Measurements from ENCODE around the gene VPS13C.

VPS13C gene

GRCh38 chr15:62060113-62060895, at the start of gene VPS13C:
VPS13C (minus strand) TSS chr15:62060447; CDS start chr15:62060374, 73 bp downstream.
- Histone ChIP-seq H3K4me3 (ENCODE audit: low read depth, low read length) (peak within 1 kb of the TSS; percentile 86), H3K9me3 (ENCODE audit: control insufficient read depth, insufficient read depth, low read depth, low read length) (no peaks in the 10 kb centered on the region), H3K27me3 (ENCODE audit: control insufficient read depth, insufficient read depth, low read length) (peaks cover 56% of the 10 kb centered on the region), H3K36me3 (ENCODE audit: control insufficient read depth, insufficient read depth, low read length) (no peaks in the 10 kb centered on the region), H3K4me1 (ENCODE audit: control insufficient read depth, insufficient read depth, low read length) (peaks cover 11% of the 10 kb centered on the region), H3K9ac (ENCODE audit: low read length) (peak within 1 kb of the TSS; percentile 66), H3K27ac (ENCODE audit: low read depth, low read length) (no peak within 1 kb of the TSS)

GRCh38 chr15:62109437-62109836, 49.2 kb upstream of the VPS13C start:
- Histone ChIP-seq H3K9ac (ENCODE audit: low read length) (no peak overlapping the region), H3K9me3 (ENCODE audit: control insufficient read depth, insufficient read depth, low read depth, low read length) (no peaks in the 10 kb centered on the region), H3K4me3 (ENCODE audit: low read depth, low read length) (no peak overlapping the region), H3K4me1 (ENCODE audit: control insufficient read depth, insufficient read depth, low read length) (no peaks in the 10 kb centered on the region), H3K36me3 (ENCODE audit: control insufficient read depth, insufficient read depth, low read length) (no peaks in the 10 kb centered on the region), H3K27ac (ENCODE audit: low read depth, low read length) (no peak overlapping the region), H3K27me3 (ENCODE audit: control insufficient read depth, insufficient read depth, low read length) (no peaks in the 10 kb centered on the region)

- H3K4me3 ChIP-seq (ENCODE audit: low read depth, low read length), result no peak overlapping the region
- H3K9ac ChIP-seq (ENCODE audit: low read length), result no peak overlapping the region
- no peak overlapping the region for H3K27ac ChIP-seq (ENCODE audit: low read depth, low read length)
- no peaks in the 10 kb centered on the region for H3K9me3 ChIP-seq (ENCODE audit: control insufficient read depth, insufficient read depth, low read depth, low read length)
- H3K36me3 ChIP-seq (ENCODE audit: control insufficient read depth, insufficient read depth, low read length), result no peaks in the 10 kb centered on the region
- H3K27me3 ChIP-seq (ENCODE audit: control insufficient read depth, insufficient read depth, low read length), result no peaks in the 10 kb centered on the region
- H3K4me1 ChIP-seq (ENCODE audit: control insufficient read depth, insufficient read depth, low read length), result no peaks in the 10 kb centered on the region
Observed at GRCh38 chr15:62108411-62108810, 48.2 kb upstream of the VPS13C start.

- Histone ChIP-seq H3K27me3 (ENCODE audit: control insufficient read depth, insufficient read depth, low read length) (no peaks in the 10 kb centered on the region), H3K27ac (ENCODE audit: low read depth, low read length) (no peak overlapping the region), H3K4me3 (ENCODE audit: low read depth, low read length) (no peak overlapping the region)
Observed at GRCh38 chr15:62107571-62108121, 47.4 kb upstream of the VPS13C start.

GRCh38 chr15:62106096-62106495, 45.8 kb upstream of the VPS13C start:
- Histone ChIP-seq H3K27ac (ENCODE audit: low read depth, low read length) (no peak overlapping the region), H3K27me3 (ENCODE audit: control insufficient read depth, insufficient read depth, low read length) (no peaks in the 10 kb centered on the region), H3K4me1 (ENCODE audit: control insufficient read depth, insufficient read depth, low read length) (no peaks in the 10 kb centered on the region), H3K9ac (ENCODE audit: low read length) (no peak overlapping the region), H3K4me3 (ENCODE audit: low read depth, low read length) (no peak overlapping the region), H3K9me3 (ENCODE audit: control insufficient read depth, insufficient read depth, low read depth, low read length) (no peaks in the 10 kb centered on the region), H3K36me3 (ENCODE audit: control insufficient read depth, insufficient read depth, low read length) (no peaks in the 10 kb centered on the region)

More at GRCh38 chr15:62107571-62108121, 47.4 kb upstream of the VPS13C start:
- Histone ChIP-seq H3K36me3 (ENCODE audit: control insufficient read depth, insufficient read depth, low read length) (no peaks in the 10 kb centered on the region), H3K9ac (ENCODE audit: low read length) (no peak overlapping the region), H3K4me1 (ENCODE audit: control insufficient read depth, insufficient read depth, low read length) (no peaks in the 10 kb centered on the region), H3K9me3 (ENCODE audit: control insufficient read depth, insufficient read depth, low read depth, low read length) (no peaks in the 10 kb centered on the region)

GRCh38 chr15:62105266-62105665, 45.0 kb upstream of the VPS13C start:
- no peak overlapping the region for H3K9ac ChIP-seq (ENCODE audit: low read length)
- H3K4me3 ChIP-seq (ENCODE audit: low read depth, low read length), result no peak overlapping the region
- H3K36me3 ChIP-seq (ENCODE audit: control insufficient read depth, insufficient read depth, low read length), result no peaks in the 10 kb centered on the region
- no peaks in the 10 kb centered on the region for H3K4me1 ChIP-seq (ENCODE audit: control insufficient read depth, insufficient read depth, low read length)
- H3K27me3 ChIP-seq (ENCODE audit: control insufficient read depth, insufficient read depth, low read length), result no peaks in the 10 kb centered on the region
- no peak overlapping the region for H3K27ac ChIP-seq (ENCODE audit: low read depth, low read length)
- no peaks in the 10 kb centered on the region for H3K9me3 ChIP-seq (ENCODE audit: control insufficient read depth, insufficient read depth, low read depth, low read length)

GRCh38 chr15:62104846-62105245, 44.6 kb upstream of the VPS13C start:
- Histone ChIP-seq H3K27me3 (ENCODE audit: control insufficient read depth, insufficient read depth, low read length) (no peaks in the 10 kb centered on the region), H3K36me3 (ENCODE audit: control insufficient read depth, insufficient read depth, low read length) (no peaks in the 10 kb centered on the region), H3K4me3 (ENCODE audit: low read depth, low read length) (no peak overlapping the region), H3K9ac (ENCODE audit: low read length) (no peak overlapping the region), H3K27ac (ENCODE audit: low read depth, low read length) (no peak overlapping the region), H3K4me1 (ENCODE audit: control insufficient read depth, insufficient read depth, low read length) (no peaks in the 10 kb centered on the region), H3K9me3 (ENCODE audit: control insufficient read depth, insufficient read depth, low read depth, low read length) (no peaks in the 10 kb centered on the region)

GRCh38 chr15:62104401-62104800, 44.2 kb upstream of the VPS13C start:
- no peaks in the 10 kb centered on the region for H3K4me1 ChIP-seq (ENCODE audit: control insufficient read depth, insufficient read depth, low read length)
- H3K9me3 ChIP-seq (ENCODE audit: control insufficient read depth, insufficient read depth, low read depth, low read length), result no peaks in the 10 kb centered on the region
- no peaks in the 10 kb centered on the region for H3K36me3 ChIP-seq (ENCODE audit: control insufficient read depth, insufficient read depth, low read length)
- no peak overlapping the region for H3K27ac ChIP-seq (ENCODE audit: low read depth, low read length)
- no peak overlapping the region for H3K9ac ChIP-seq (ENCODE audit: low read length)
- H3K4me3 ChIP-seq (ENCODE audit: low read depth, low read length), result no peak overlapping the region
- no peaks in the 10 kb centered on the region for H3K27me3 ChIP-seq (ENCODE audit: control insufficient read depth, insufficient read depth, low read length)

- Histone ChIP-seq H3K36me3 (ENCODE audit: control insufficient read depth, insufficient read depth, low read length) (no peaks in the 10 kb centered on the region), H3K4me1 (ENCODE audit: control insufficient read depth, insufficient read depth, low read length) (no peaks in the 10 kb centered on the region), H3K9ac (ENCODE audit: low read length) (no peak overlapping the region), H3K27ac (ENCODE audit: low read depth, low read length) (no peak overlapping the region), H3K9me3 (ENCODE audit: control insufficient read depth, insufficient read depth, low read depth, low read length) (no peaks in the 10 kb centered on the region), H3K4me3 (ENCODE audit: low read depth, low read length) (no peak overlapping the region), H3K27me3 (ENCODE audit: control insufficient read depth, insufficient read depth, low read length) (no peaks in the 10 kb centered on the region)
Observed at GRCh38 chr15:62103431-62103830, 43.2 kb upstream of the VPS13C start.

GRCh38 chr15:62099094-62099601, 38.9 kb upstream of the VPS13C start:
- Histone ChIP-seq H3K27ac (ENCODE audit: low read depth, low read length) (no peak overlapping the region), H3K27me3 (ENCODE audit: control insufficient read depth, insufficient read depth, low read length) (no peaks in the 10 kb centered on the region), H3K36me3 (ENCODE audit: control insufficient read depth, insufficient read depth, low read length) (no peaks in the 10 kb centered on the region), H3K9ac (ENCODE audit: low read length) (no peak overlapping the region), H3K4me1 (ENCODE audit: control insufficient read depth, insufficient read depth, low read length) (no peaks in the 10 kb centered on the region), H3K4me3 (ENCODE audit: low read depth, low read length) (no peak overlapping the region), H3K9me3 (ENCODE audit: control insufficient read depth, insufficient read depth, low read depth, low read length) (no peaks in the 10 kb centered on the region)

- H3K36me3 ChIP-seq (ENCODE audit: control insufficient read depth, insufficient read depth, low read length), result no peaks in the 10 kb centered on the region
- no peak overlapping the region for H3K4me3 ChIP-seq (ENCODE audit: low read depth, low read length)
- H3K9me3 ChIP-seq (ENCODE audit: control insufficient read depth, insufficient read depth, low read depth, low read length), result no peaks in the 10 kb centered on the region
- no peak overlapping the region for H3K27ac ChIP-seq (ENCODE audit: low read depth, low read length)
- no peak overlapping the region for H3K9ac ChIP-seq (ENCODE audit: low read length)
- H3K27me3 ChIP-seq (ENCODE audit: control insufficient read depth, insufficient read depth, low read length), result no peaks in the 10 kb centered on the region
- no peaks in the 10 kb centered on the region for H3K4me1 ChIP-seq (ENCODE audit: control insufficient read depth, insufficient read depth, low read length)
Observed at GRCh38 chr15:62094388-62094787, 34.1 kb upstream of the VPS13C start.
